ENCODE measurements around the gene MDGA2.

MDGA2 gene

GRCh38 chr14:47226877-47227520, 448.4 kb downstream of the MDGA2 start:
- TF ChIP-seq CTCF (IDR thresholded peaks at IDR 0.05) (no peak), ZFX (IDR thresholded peaks at IDR 0.05; ENCODE audit: borderline replicate concordance) (no peak)

DNA sequence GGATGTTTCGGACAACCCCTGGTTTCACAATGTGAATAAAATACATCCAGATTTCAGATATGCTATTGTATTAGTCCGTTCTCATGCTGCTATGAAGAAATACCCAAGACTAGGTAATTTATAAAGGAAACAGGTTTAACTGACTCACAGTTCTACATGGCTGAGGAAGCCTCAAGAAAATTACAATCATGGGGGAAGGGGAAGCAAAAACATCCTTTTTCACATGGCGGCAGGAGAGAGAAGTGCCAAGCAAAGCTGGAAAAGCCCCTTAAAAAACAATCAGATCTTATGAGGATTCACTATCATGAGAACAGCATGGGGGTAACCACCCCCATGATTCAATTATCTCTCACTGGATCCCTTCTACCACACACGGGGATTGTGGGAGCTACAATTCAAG, 451.7 kb downstream of the MDGA2 start:
- TF ChIP-seq CTCF (IDR thresholded peaks at IDR 0.05) (no peak), ZFX (IDR thresholded peaks at IDR 0.05; ENCODE audit: borderline replicate concordance) (no peak)
- no peak overlapping the region for H3K27ac ChIP-seq

More at GRCh38 chr14:47226877-47227520, 448.4 kb downstream of the MDGA2 start:
- no peak overlapping the region for H3K27ac ChIP-seq

DNA sequence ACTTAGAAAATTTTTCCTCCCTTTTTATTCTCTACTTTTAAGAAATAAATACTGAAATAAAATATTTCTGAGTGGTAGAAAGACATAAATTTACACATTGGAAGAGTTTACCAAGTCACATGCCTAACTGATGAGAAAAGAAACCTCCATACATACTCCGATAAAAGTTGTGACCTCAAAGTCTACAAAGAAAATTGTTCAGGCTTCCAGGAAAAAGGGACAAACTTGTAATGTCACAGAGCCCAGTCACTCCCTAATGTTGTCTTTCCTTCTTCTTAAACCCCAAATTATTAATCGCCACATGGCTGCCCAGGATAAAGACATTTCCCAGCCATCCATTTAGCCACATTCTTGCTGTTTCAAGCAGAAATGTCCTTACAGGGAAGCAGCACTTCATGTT, 455.3 kb downstream of the MDGA2 start:
- TF ChIP-seq ZFX (IDR thresholded peaks at IDR 0.05; ENCODE audit: borderline replicate concordance) = no peak
- no peak for TF ChIP-seq CTCF (IDR thresholded peaks at IDR 0.05)
- H3K27ac ChIP-seq = no peak overlapping the region

DNA sequence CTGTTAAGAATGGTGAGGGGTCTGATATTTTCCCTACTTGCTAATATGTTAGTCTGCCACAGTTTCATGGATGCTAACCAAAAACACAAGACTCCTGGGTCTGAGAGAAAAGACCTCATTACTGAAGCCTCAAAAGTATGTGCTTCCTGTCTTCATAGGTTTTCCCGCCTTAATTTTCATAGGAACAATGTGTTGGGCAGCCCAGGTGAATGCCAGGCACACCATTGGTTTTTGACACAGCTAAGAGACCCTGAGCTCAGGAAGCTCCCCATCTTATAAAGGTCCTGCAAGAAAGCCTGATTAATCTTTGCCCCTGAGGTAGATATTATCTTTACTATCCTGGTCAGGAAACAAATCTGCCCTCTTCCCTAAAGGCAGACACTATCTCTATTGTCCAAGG, 464.1 kb downstream of the MDGA2 start:
- H3K27ac ChIP-seq = no peak overlapping the region
- no peak for TF ChIP-seq ZFX (IDR thresholded peaks at IDR 0.05; ENCODE audit: borderline replicate concordance)
- no peak for TF ChIP-seq CTCF (IDR thresholded peaks at IDR 0.05)

DNA sequence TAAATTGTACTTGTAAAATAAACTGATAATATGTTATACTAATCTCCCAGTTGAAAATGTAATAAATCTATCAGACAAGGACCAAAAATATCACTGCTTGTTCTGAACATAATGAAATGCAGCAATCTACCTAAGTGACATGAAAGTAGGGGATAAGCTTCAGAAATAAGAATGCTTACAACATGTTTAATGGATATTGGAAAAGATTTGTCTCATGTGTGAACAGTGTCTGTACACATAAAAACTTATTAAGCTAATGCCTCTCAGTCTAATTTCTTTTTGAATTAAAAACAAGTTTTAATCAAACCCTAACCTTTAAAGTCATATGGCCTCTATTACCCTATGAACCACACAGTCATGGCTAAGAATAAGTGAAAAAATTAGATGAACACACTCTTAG, 465.3 kb downstream of the MDGA2 start:
- TF ChIP-seq ZFX (IDR thresholded peaks at IDR 0.05; ENCODE audit: borderline replicate concordance) (no peak), CTCF (IDR thresholded peaks at IDR 0.05) (no peak)
- no peak overlapping the region for H3K27ac ChIP-seq

DNA sequence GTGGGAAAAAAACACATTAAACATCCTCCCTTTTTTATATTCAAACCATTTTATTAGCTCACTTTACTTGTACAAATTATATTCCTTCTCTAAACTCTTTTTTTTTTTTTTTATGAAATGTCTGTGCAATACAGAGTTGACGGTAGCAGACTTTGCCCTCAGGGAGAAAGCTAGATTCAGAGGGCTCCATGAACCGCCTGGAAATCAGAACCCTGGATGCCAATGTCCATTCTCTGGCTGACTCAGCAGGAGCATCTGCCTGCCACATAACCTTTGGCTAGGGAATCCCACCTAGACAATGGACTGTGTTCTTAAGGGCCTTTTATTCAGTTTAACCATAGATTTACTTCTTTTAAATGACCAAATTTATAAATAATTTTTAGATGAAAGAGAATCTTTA, 467.0 kb downstream of the MDGA2 start:
- no peak overlapping the region for H3K27ac ChIP-seq
- no peak for TF ChIP-seq ZFX (IDR thresholded peaks at IDR 0.05; ENCODE audit: borderline replicate concordance)
- no peak for TF ChIP-seq CTCF (IDR thresholded peaks at IDR 0.05)

GRCh38 chr14:47207617-47208016, 467.8 kb downstream of the MDGA2 start:
- TF ChIP-seq CTCF (IDR thresholded peaks at IDR 0.05) (no peak), ZFX (IDR thresholded peaks at IDR 0.05; ENCODE audit: borderline replicate concordance) (no peak)
- no peak overlapping the region for H3K27ac ChIP-seq
